NOMO-1 treated with DMSO at 0.1 percent for 48 hours (cell line): ENCODE results near the gene ATOX1.

ENCODE experiments used
- DNase-seq: peaks from one replicate; lab custom pipeline; 2025; ENCODE audit not compliant: unreplicated experiment; lab: John Stamatoyannopoulos, UW

ATOX1 gene

DNA sequence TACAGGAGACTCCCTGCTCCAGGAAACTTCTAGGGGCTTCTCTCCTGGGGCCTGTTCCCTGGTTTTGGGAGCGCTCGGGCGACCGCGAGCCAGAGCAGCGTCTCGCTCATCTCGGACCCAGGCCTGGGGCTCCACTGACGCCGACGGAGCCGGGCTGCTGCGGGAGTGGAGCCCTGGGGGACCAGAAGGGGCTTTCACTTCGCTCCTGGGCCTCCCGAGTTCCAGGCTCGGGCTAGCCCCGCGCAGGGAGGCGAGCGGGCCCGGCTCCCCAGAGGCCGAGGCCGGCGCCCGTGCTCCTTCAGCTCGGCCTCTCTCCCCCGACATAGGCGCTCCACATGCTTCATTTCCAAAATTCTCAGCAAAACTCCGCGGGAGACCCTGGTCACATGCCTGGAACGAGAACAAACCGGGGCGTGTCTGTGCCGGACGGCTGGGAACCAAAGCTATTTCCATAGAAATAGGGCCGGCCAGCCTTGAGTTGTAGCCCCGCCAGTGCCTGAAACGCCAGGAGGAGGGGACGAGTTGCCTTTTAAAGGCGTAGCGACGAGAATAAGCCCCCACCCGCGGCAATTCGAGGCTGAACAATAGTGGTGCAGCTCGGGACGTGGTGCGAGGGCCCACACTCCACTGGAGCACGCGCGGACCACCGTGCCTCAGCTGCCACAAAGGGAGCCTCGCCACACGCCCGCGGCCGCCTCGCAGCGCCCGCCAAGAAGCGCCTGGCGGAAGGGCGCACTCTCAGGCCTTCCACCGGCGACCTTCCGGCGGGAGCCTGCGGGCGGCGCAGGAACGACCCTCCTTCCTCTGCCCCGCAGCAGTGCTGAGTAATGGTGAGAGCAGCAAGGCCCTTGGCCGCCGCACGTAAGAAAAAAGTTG, 12.2 kb upstream of the ATOX1 start:
- peak; percentile 68 for DNase-seq

DNA sequence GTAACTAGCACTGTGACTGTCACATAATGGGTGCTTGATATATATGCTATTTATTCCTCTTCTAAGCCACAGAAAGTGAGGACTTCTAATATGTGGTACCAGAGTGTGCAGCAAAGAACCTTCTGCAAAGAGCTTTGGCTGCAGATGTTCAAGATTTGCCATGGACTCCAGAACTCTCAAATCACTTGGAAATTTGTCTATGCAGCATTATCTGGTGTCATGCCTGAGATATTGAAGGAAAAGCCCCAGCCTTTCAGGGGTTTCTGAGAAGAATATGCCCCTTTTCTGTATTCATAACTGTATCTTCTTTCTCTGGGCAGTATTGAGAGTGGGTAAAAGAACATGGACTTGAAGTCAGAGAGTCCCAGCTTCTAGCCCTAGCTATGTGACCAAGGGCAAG, 8.5 kb upstream of the ATOX1 start:
- DNase-seq = no peak

DNA sequence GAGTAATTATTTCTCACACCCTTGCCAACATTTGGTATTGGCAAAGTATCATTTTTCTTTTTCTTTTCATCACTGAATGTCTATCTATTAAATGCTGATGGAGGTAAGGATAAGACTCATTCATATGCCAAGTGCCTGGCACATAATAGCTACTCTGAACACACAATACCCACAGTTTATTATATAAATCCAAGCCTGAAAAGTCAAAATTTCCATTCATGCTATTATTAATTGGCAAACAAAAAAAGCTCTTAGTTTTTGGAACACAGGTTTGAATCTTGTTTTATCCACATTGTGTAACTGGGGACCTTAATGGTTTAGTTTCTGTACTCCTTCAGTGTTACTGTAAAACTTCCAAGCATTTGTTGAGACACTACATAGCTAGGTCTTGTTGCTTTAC, 6.4 kb upstream of the ATOX1 start:
- DNase-seq = no peak

DNA sequence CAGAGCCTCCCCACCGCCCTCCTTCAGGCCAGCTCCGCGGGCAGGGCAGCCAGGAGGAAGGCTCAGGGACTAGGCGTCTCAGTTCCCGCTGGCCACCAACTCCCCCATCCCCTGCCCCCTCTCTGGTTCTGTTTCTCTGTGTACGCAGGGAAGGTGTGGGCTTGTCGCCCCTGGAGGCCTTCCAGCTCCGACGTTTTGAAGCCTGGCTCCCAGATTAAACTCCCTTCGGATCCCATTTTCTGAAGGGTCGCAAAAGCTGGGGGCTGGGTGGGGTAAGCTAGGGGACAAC, 346 bp downstream of the ATOX1 start:
- DNase-seq = no peak

DNA sequence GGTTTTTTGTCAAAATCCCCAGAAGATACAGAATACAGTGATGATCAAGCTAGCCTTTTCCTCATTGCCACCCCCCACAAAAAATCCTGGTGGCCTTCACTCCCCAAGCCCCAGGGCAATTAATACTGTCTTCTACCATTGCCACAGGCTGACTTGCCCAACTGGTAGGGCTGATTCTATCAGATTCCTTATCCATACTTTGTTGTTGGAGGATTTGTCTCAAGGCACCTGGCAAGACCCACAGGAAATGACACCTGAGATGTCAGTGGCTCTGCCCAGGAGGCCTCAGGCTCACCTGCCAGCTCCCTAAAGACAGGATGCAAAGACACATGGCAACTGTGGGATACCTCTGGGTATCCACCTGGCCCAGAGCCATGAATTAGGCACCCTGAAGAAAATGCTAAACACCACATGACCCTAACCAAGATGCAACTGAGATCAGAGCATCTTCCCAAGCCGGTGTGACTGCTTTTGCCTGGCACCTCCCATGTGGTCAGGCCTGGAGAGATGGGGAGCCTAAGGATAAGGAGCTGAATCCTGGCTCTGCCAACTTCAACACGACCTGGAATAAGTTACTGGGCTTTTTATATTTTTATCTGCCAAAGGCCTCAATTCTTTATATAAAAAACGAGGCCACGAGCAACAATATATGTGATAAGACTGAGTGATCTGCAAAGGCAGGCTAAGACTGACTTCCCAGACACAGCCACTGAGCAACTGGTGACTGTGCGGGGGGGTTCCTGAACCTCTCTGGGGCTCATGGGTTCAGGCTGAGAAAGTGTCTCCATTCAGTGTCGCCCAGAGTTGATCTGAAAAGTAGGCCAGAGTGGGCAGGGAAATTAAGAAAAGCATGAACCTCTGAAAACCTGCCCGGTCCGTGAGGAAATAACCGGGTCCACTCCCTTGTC, 944 bp downstream of the ATOX1 start:
- no peak for DNase-seq

DNA sequence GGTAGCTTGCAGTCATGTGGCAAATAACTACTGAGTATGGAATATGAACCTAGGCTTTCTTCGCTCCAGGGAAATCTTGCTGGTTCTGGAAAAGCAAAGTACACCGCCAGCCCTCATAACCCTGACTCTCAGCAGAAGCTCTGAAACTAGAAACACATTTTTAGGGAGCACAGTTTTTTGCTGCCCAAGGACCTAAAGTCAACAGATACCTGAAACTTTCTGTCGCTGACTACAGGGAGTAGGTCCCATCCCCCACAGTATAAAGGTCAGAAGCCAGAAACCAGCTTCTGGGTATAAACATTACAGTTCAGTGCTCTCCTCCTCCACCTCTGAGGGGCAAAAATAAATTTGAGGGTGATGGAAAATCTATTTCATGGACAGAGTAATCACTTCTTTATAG, 3.0 kb downstream of the ATOX1 start:
- DNase-seq = no peak

DNA sequence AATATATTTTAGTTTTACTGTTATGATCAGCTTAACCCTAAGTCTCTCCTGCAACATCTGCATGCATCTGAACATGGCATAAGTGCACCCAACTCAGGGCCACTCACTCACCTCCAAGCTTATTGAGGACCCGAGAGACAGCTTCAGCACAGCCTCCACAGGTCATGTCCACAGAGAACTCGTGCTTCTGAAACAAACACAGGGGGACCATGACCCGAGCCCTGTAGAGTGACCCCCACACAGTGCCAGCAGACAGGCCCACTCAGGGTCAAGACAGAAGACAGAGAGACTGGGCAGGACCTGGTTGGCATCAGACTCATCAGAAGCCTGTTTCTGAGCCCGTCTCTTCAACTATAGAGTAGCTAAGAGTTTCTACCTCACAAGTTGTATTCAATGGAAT, 6.8 kb downstream of the ATOX1 start:
- DNase-seq = no peak

DNA sequence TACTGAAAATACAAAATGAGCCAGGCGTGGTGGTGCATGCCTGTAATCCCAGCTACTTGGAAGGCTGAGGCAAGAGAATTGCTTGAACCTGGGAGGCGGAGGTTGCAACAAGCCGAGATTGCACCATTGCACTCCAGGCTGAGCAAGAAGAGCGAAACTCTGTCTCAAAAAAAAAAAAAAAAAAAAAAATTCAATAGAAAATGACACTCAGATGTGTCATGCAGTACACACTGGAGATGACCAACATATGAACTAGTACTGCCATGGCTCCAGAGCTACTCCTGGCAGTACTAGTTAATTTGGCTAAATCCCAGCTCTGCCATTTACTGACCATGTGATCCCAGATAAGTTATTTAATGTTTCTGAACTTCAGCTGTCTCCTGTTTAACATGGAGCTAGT, 7.3 kb downstream of the ATOX1 start:
- no peak for DNase-seq

DNA sequence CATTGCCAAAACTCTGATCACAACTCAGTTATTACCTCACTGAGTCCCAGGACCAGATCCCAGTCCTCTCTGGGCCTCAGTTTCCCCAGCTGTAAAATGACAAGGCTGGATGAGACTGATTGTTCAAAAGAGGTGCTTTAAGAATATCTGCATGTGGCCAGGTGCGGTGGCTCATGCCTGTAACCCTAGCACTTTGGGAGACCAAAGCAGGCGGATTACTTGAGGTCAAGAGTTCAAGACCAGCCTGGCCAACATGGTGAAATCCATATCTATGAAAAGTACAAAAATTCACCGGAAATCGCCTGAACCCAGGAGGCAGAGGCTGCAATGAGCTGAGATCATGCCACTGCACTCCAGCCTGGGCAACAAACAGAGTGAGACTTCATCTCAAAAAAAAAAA, 8.3 kb downstream of the ATOX1 start:
- no peak for DNase-seq

DNA sequence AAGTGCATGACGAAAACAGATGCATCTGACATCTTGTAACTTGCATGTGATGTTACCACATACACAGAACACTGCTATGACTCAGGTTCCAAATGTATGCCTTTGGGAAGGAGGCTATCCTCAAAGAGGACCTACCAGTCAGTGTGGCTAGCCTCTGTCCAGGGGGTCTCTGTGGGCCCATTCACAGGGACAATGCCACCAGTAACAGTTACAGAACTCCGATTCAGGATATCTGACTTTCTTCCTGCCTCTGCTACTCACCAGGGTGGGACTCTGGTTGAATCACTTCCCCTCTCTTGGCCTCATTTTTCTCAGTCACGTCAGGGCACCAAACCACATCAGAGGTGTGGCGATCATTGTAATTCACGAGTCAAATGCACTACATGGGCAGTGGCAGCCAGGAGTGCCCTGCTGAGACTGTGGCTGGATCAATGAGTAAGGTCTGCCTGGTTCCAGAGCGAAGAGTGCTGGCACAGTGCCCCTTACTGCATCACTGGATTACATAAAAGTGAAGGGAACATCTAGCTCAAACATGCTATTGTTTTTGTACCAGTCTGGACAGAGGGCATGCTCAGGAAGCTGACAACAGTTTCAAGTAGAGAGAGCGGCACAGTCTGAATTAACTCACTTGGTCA, 13.2 kb downstream of the ATOX1 start:
- DNase-seq = peak; percentile 58

DNA sequence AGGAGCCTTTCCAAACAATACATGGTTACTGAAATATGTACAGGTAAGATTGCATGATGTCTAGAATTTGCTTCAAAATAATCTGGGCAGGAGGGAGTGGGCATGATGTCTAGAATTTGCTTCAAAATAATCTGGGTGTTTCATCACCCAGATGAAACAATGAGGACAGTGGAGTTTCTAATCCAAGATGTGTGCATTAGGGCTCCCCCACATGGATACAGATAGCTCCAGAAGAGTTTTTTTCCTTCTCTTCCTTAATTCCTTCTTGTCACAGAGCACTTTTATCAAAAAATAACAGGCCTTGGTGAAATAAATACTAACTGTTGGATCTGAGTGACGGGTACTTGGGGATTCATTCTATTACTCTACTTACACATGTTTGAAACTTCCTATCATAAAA, 14.9 kb downstream of the ATOX1 start:
- DNase-seq = no peak

DNA sequence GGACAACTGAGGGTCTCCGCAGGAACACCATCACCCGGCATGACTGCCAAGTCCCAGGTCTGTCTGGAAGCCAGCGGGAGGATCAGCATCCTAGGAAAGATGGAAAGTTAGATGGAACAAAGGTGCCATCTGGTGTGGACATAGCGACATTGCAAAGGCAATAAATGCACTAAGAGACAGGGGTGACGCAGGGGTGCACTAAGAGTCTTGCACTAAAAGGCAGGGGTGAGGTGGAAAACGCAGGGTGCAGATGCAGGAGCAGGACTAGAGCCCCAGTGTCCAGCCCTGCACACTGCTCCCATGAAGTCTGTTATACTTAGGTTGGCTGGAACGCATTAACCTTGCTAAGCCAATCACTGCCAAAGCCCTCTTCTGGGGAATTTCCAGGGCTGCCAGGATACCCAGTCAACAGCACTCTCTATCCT, 15.5 kb downstream of the ATOX1 start:
- DNase-seq = no peak

DNA sequence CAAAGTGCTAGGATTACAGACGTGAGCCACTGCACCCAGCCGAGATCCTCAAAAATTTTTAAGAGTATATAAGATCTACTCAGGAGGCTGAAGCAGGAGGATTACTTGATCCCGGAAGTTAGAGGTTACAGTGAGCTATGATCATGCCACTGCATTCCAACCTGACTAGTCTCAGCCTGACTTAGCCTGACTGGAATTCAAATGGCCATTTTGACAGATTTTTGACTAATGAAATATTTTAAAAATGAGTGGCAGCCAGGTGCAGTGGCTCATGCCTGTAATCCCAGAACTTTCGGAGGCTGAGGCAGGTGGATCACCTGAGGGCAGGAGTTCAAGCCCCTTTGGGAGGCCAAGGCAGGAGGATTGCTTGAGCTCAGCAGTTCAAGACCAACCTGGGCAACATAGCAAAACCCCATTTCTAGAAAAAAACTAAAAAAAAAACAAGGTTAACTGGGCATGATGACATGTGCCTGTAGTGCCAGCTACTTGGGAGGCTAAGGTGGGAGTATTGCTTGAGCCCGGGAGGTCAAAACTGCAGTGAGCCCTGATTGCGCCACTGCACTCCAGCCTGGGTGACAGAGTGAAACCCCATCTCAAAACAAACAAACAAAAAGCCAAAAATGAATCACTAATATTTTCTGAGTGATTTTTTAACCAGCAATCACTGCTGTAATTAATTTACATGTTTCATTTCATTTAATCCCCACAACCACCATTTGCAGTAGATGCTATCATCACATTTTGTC, 16.6 kb downstream of the ATOX1 start:
- DNase-seq = no peak

DNA sequence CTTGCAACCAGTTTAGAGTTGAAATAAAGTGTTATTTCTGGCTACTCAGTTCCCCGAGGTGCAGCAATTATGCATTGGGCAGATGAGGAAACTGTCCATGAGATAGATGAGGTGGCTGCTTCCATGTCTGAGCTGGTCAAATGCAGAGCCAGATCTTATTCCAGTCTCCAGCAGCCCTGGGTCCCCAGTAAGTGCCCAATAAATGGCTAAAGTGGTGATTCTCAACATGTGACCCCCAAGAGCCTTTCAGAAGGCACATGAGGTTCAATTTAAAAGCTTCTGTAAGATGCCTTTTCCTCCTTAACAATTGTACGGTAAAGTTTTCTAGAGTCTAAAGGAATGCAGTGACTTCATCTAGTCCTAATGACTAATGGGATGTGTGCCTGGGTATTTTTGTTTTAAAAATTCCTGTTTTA, 17.5 kb downstream of the ATOX1 start:
- no peak for DNase-seq

DNA sequence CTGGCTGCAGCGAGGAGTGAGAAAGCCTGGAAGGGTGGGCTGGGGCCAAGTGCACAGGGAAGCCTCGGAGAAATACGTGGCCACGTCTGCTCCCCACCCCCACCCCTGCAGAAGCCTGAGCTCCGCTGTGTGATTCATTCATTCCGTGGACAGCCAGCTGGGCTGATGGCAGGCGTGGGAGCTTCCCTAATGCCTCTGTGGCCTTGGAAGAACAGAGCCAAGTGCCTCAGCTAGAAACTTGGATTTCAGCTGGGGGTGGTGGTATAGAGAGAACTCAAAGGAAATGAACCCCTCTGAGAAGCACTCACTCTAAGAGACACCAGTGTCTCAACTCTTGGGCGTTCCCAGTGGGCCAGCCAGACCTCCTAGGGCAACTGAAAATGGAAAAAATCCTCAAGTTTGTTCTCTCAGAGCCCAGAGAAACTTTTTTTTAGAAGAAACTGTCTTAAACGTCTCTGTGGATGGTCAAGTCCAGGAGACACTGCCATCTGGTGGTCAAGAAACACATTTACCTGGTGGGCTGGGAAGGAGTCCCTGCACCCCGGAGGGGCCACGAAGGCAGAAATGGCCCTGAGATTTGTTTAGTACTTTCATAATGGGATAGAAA, 18.0 kb downstream of the ATOX1 start:
- peak; percentile 41 for DNase-seq

DNA sequence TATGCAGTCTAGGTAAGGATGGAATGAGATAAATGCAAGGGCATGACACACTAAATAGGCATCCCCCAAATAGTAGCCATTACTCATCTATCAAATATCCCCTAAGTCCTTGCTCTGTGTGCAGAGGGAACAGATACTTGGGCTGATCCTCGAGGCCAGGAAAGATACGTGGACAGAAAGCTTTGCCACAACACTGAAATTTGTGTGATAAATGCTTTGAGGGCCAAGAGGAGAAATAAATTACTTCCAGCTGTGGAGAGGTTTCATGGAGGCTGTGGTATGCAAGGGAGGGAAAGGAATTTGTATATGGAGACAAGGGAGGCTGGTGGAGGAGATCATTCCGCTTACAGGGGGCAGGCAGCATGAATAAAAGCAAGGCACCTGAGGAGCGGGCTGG, 18.5 kb downstream of the ATOX1 start:
- DNase-seq = no peak

DNA sequence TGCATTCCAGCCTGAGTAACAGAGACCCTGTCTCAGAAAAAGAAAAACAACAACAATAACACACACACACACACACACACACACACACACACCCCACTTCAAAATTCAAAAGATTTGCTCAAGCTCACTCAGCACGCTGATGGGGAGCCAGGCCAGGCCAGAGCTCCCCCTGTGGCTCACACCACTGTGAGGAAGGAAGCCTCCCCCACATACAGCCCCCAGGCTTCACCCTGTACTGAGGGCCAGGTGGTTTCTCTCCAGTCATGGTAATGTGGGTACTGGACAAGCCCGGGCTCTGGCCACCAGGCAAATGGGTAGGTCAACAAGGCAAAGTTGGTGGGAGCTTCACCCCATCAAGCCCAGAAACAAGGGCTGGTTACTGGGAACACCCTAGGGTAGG, 19.0 kb downstream of the ATOX1 start:
- no peak for DNase-seq

DNA sequence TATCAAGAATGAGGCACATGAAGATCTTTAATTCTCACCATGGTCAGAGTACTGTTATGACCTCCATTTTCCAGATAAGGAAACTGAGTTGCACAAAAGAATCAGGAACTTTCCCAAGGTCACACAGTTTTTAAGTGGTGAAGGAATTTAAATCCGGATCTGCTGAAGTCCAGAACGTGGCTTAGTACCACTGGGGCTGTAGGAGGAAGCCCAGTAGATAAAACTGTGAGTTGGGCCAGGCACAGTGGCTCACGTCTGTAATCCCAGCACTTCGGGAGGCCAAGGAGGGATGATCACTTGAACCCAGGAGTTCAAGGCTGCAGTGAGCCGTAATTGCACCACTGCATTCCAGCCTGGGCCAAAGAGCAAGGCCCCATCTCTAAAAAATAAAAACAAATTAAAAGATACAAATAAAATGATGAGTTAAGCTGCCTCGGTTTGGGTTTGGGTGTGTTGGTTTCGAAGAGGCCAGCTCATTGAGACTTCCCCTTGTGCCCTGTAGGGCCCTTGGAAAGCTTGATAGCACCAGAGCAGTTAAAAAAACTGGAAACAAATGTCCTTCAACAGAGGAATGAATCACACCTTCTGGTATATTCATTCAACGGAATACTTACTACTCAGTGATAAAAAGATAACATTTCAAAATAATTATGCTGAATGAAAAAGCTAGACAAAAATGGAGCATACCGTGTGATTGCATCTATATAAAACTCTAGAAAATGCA, 20.1 kb downstream of the ATOX1 start:
- no peak for DNase-seq

DNA sequence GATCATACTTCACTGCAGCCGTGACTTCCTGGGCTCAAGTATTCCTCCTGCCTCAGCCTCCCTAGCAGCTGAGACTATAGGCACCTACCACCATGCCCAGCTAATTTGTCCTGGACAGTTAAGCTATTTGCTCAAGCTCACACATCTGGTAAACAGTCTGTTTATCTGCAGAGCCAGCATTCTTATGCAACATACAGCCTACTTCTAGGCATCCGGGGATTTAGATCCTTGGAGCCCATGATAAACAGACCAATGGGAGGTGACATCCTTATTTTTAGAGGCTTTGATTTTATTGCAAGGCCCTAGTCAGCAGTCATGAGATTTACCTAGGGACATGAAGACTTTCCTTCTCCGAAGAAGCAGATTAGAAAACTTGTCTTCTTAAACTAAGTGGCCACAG, 21.0 kb downstream of the ATOX1 start:
- no peak for DNase-seq

DNA sequence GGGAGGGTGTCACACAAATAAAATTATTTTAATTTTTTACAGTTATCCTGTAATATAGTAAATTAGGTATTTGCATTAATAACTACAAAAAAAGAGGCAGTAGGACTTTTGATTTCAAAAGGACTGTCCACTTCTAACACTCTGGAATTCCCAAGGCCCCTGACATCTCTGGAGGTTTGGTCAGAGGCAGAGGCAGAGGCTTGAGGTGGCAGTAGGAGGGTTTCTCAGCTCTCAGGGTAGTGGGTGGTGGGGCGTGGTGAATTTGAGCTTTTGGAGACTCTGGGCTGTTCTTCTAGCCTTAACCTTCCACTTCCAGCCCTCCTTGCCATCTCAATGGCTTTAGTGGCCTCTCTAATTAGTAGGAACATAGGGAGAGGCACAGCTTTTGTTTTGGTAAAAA, 22.8 kb downstream of the ATOX1 start:
- DNase-seq = no peak
